IMR-90 (cell line): ENCODE measurements around the gene SEL1L. TPM values are rescaled to one million over a fixed set of nuclear protein-coding genes. Genes with fewer than 3 reads are reported as not detected.

Source experiments
- ATAC-seq: fragments of 200-7000 bp; cut with Tn5 transposase; 2 replicates; pipeline ENCODE4 v1.9.1; 2020; ENCODE audit warnings: low read depth, mild to moderate bottlenecking, moderate library complexity
- BruUV-seq: library from RNA; stranded (reverse); fragments of 400-500 nt; replicated peaks from 2 replicates; lab custom pipeline; 2021; lab: Mats Ljungman, UMichigan
- CTCF ChIA-PET: fragments of 300-600 bp; formaldehyde crosslinking; extraction: SDS; loops from one replicate; lab custom pipeline; 2021; ENCODE audit warnings: antibody characterized with exemption; lab: Yijun Ruan, JAX
- POLR2A ChIA-PET: fragments of 300-600 bp; sonication (Branson Sonifier 250); formaldehyde crosslinking; loops from one replicate; lab custom pipeline; 2022; ENCODE audit warnings: antibody characterized with exemption; ENCODE audit not compliant: unreplicated experiment; lab: Charles Lee
- DNase-seq: peaks from one replicate; pipeline ENCODE4 v3.0.0; 2013
- H2AFZ ChIP-seq: replicated peaks from 2 replicates; pipeline ENCODE3; 2013; ENCODE audit warnings: low read length, mild to moderate bottlenecking; ENCODE audit not compliant: poor library complexity
- H2AK5ac ChIP-seq: 2 replicates; pipeline ENCODE4 v1.6.1; 2013; ENCODE audit warnings: low read depth, low read length, inconsistent platforms
- H2AK9ac ChIP-seq: replicated peaks from 2 replicates; pipeline ENCODE3; 2013; ENCODE audit warnings: mild to moderate bottlenecking, low read depth, low read length, moderate library complexity; ENCODE audit not compliant: poor library complexity
- H2BK120ac ChIP-seq: 2 replicates; pipeline ENCODE4 v1.6.1; 2013; ENCODE audit warnings: low read depth, low read length, inconsistent platforms
- H2BK15ac ChIP-seq: 3 replicates; pipeline ENCODE4 v1.6.1; 2013; ENCODE audit warnings: low read depth, low read length, inconsistent platforms
- H2BK20ac ChIP-seq: 2 replicates; pipeline ENCODE4 v1.6.1; 2013; ENCODE audit warnings: low read depth, mild to moderate bottlenecking, inconsistent platforms, low read length, moderate library complexity
- H2BK5ac ChIP-seq: 2 replicates; pipeline ENCODE4 v1.6.1; 2013; ENCODE audit warnings: mild to moderate bottlenecking, low read depth, low read length, inconsistent platforms; ENCODE audit not compliant: poor library complexity, severe bottlenecking
- H3K14ac ChIP-seq: replicated peaks from 2 replicates; pipeline ENCODE4 v1.6.1; 2013; ENCODE audit warnings: low read depth, low read length, inconsistent platforms
- H3K18ac ChIP-seq: 2 replicates; pipeline ENCODE4 v1.6.1; 2013; ENCODE audit warnings: low read depth, low read length, control low read depth
- H3K23ac ChIP-seq: 2 replicates; pipeline ENCODE4 v1.6.1; 2013; ENCODE audit warnings: low read depth, low read length, inconsistent platforms
- H3K27ac ChIP-seq: 2 replicates; pipeline ENCODE4 v1.5.1; 2013; ENCODE audit warnings: mild to moderate bottlenecking, control low read depth, low read length; ENCODE audit not compliant: insufficient read depth
- H3K27me3 ChIP-seq: 2 replicates; pipeline ENCODE4 v1.6.1; 2013; ENCODE audit warnings: low read length; ENCODE audit not compliant: control insufficient read depth, insufficient read depth
- H3K36me3 ChIP-seq: 2 replicates; pipeline ENCODE4 v1.6.1; 2013; ENCODE audit warnings: low read length, mixed read lengths; ENCODE audit not compliant: control insufficient read depth, insufficient read depth
- H3K4ac ChIP-seq: 2 replicates; pipeline ENCODE4 v1.6.1; 2013; ENCODE audit warnings: low read depth, low read length, inconsistent platforms
- H3K4me1 ChIP-seq: 2 replicates; pipeline ENCODE4 v1.6.1; 2013; ENCODE audit warnings: low read length, mixed read lengths; ENCODE audit not compliant: control insufficient read depth, insufficient read depth
- H3K4me2 ChIP-seq: 2 replicates; pipeline ENCODE4 v1.6.1; 2013; ENCODE audit warnings: low read depth, mild to moderate bottlenecking, control low read depth, low read length, moderate library complexity
- H3K4me3 ChIP-seq: 2 replicates; pipeline ENCODE4 v1.5.1; 2013; ENCODE audit warnings: low read depth, mild to moderate bottlenecking, control low read depth, low read length, moderate library complexity; ENCODE audit not compliant: insufficient read depth
- H3K56ac ChIP-seq: 2 replicates; pipeline ENCODE4 v1.6.1; 2013; ENCODE audit warnings: low read length, inconsistent platforms; ENCODE audit not compliant: insufficient read depth; ENCODE audit errors: extremely low read depth
- H3K79me1 ChIP-seq, 2 experiments: 2 replicates each; pipeline ENCODE4 v1.6.1; 2013; ENCODE audit warnings: low read length in 2 of 2, inconsistent platforms in 1 of 2, low read depth in 1 of 2
- H3K9ac ChIP-seq: 2 replicates; pipeline ENCODE4 v1.6.1; 2013; ENCODE audit warnings: low read depth, low read length, control low read depth
- H3K9me1 ChIP-seq: 2 replicates; pipeline ENCODE4 v1.6.1; 2013; ENCODE audit warnings: low read length, inconsistent platforms; ENCODE audit not compliant: insufficient read depth
- H3K9me3 ChIP-seq: 2 replicates; pipeline ENCODE4 v1.6.1; 2013; ENCODE audit warnings: low read length; ENCODE audit not compliant: control insufficient read depth, insufficient read depth
- H4K20me1 ChIP-seq: 2 replicates; pipeline ENCODE4 v1.6.1; 2013; ENCODE audit warnings: low read length, inconsistent platforms; ENCODE audit not compliant: insufficient read depth
- H4K5ac ChIP-seq: 2 replicates; pipeline ENCODE4 v1.6.1; 2013; ENCODE audit warnings: mild to moderate bottlenecking, low read depth, low read length, control low read depth
- H4K8ac ChIP-seq, 2 experiments: 2 replicates each; pipeline ENCODE4 v1.6.1; 2013; ENCODE audit warnings: low read depth in 2 of 2, low read length in 2 of 2, control low read depth in 1 of 2, inconsistent platforms in 1 of 2
- H4K91ac ChIP-seq: 2 replicates; pipeline ENCODE4 v1.6.1; 2013; ENCODE audit warnings: low read depth, low read length, inconsistent platforms; ENCODE audit not compliant: insufficient read depth
- FOS ChIP-seq: fragments of 150-350 bp; IDR thresholded peaks from 2 replicates; pipeline ENCODE4 v1.6.1; 2016; ENCODE audit warnings: low read depth, low read length
- MXI1 ChIP-seq: IDR thresholded peaks from 2 replicates; pipeline ENCODE4 v1.6.1; 2012; ENCODE audit warnings: low read depth, mild to moderate bottlenecking, low read length, moderate library complexity, borderline replicate concordance
- NFE2L2 ChIP-seq: fragments of 150-350 bp; IDR thresholded peaks from 2 replicates; pipeline ENCODE4 v1.6.1; 2016; ENCODE audit warnings: low read depth, mild to moderate bottlenecking, low read length
- SMC3 ChIP-seq: fragments of 150-350 bp; IDR thresholded peaks from 2 replicates; pipeline ENCODE4 v1.6.1; 2016; ENCODE audit warnings: low read depth, mild to moderate bottlenecking, antibody characterized with exemption, low read length, moderate library complexity
- USF2 ChIP-seq: fragments of 150-350 bp; IDR thresholded peaks from 2 replicates; pipeline ENCODE4 v1.6.1; 2017; ENCODE audit warnings: mild to moderate bottlenecking, antibody characterized with exemption, low read length, low read depth
- WGBS, 2 experiments: methylation state at CpG; one replicate each; pipeline versions ENCODE4 v1.1.5 to v1.1.7; 2013; ENCODE audit warnings: missing lambda C conversion rate in 2 of 2; ENCODE audit not compliant: insufficient read length in 1 of 2; ENCODE audit errors: extremely low coverage in 2 of 2; 5-methylcytosine and 5-hydroxymethylcytosine counted together
- dilution Hi-C: fragments of 300-500 bp; cut with HindIII; formaldehyde crosslinking; loops from one replicate; pipeline ENCODE4 v1.14.3; 2018; ENCODE audit warnings: low sequenced_read_pairs; ENCODE audit not compliant: unreplicated experiment
- in situ Hi-C: fragments of 300-500 bp; cut with MboI; formaldehyde crosslinking; loops from 3 replicates; pipeline ENCODE4 v1.14.3; 2019; ENCODE audit warnings: low sequenced_read_pairs, inconsistent platforms, mixed read lengths
- intact Hi-C: fragments of 100-400 bp; cut with micrococcal nuclease; formaldehyde crosslinking; loops from 2 replicates; pipeline ENCODE4 v1.10.0; 2022
- polyA plus RNA-seq, 3 experiments: library from polyadenylated mRNA; depleted of rRNA; stranded (reverse); fragments of >200 nt; gene quantifications; 2 replicates each; pipeline ENCODE4 v1.2.3, GENCODE V29; 2012; ENCODE audit warnings: low replicate concordance in 1 of 3
- total RNA-seq: library from RNA; depleted of rRNA; stranded (reverse); fragments of >200 nt; gene quantifications from 2 replicates; pipeline ENCODE4 v1.2.3, GENCODE V29; 2012

SEL1L gene
- total and polyA plus RNA-seq, 2 of the 4 experiments (the other 2 are of a cell fraction): 21.0 to 62.4 TPM

GRCh38 chr14:81484120-81484519 is 49.5 kb downstream of the SEL1L start:
- Histone ChIP-seq H4K91ac (no peak overlapping the region), H3K27ac (no peak overlapping the region), H4K5ac (no peak overlapping the region), H3K36me3 (peaks cover 38% of the 10 kb centered on the region), H2BK20ac (no peak overlapping the region), H2AFZ (no peak overlapping the region), H3K9me3 (no peaks in the 10 kb centered on the region), H3K27me3 (no peaks in the 10 kb centered on the region), H3K4me3 (no peak overlapping the region), H3K23ac (no peak overlapping the region), H3K18ac (no peak overlapping the region), H3K9me1 (no peaks in the 10 kb centered on the region), H3K9ac (no peak overlapping the region), H4K20me1 (no peaks in the 10 kb centered on the region), H3K79me1 (no peaks in the 10 kb centered on the region), H2AK9ac (no peak overlapping the region), H3K4me2 (no peak overlapping the region), H4K8ac (no peak overlapping the region), H2BK120ac (no peak overlapping the region), H3K56ac (no peak overlapping the region), H3K14ac (no peak overlapping the region), H2BK15ac (no peak overlapping the region), H2BK5ac (no peak overlapping the region), H2AK5ac (no peak overlapping the region), H3K4ac (no peak overlapping the region), H3K4me1 (no peaks in the 10 kb centered on the region)
- WGBS, 2 experiments: no CpG with 5 or more reads among the region's 4 CpGs
- intact Hi-C loops: no loop called here
- ChIA-PET CTCF (interaction anchor here (1.0 kb wide), 1 partner anchor 8 kb away, joined by 3 read pairs; no protein-coding TSS in a partner anchor), POLR2A (no interaction called here)
- DNase-seq (no peak), ATAC-seq (no peak)
- in situ Hi-C loops: no loop called here
- TF ChIP-seq NFE2L2 (no peak), USF2 (no peak), SMC3 (no peak), MXI1 (no peak), FOS (no peak)
- no TSS peak for BruUV-seq
- dilution Hi-C loops: no loop called here
